ENCODE measurements around the gene WASL. TPM values are rescaled to one million over a fixed set of nuclear protein-coding genes. Genes with fewer than 3 reads are reported as not detected.

WASL gene
- polyA plus RNA-seq, 3 donors, result 71.2 to 85.8 (median 76.4) TPM

GRCh38 chr7:123715799-123716198, 33.0 kb downstream of the WASL start:
- DNase-seq (ENCODE audit: extremely low read depth in 1 of 11, low read depth in 9 of 11, low spot score in 4 of 11), result no peak

GRCh38 chr7:123715198-123715597, 33.6 kb downstream of the WASL start:
- DNase-seq (ENCODE audit: extremely low read depth in 1 of 11, low read depth in 9 of 11, low spot score in 4 of 11), result no peak

- DNase-seq (ENCODE audit: extremely low read depth in 1 of 11, low read depth in 9 of 11, low spot score in 4 of 11), result no peak
Observed at GRCh38 chr7:123714296-123715080, 34.3 kb downstream of the WASL start.

DNA sequence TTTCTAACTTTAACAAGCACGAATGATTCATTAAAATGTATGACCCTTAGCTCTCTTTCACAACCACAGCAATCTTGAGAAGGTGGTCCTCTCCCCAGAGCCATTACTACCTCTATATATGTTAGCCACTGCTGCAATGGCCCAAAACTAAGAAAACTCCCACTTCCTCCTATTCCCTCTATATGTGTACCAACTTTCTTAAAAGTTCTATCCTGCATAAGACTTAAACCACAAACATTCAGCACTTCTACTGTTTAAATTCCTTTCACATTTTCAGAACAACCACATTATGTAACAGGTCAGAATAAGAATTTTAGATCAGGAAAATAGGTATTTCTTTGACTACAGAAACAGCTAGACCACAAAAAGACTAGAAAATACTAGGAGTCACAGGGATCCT, 36.2 kb downstream of the WASL start:
- no peak for DNase-seq (ENCODE audit: extremely low read depth in 1 of 11, low read depth in 9 of 11, low spot score in 4 of 11)

DNA sequence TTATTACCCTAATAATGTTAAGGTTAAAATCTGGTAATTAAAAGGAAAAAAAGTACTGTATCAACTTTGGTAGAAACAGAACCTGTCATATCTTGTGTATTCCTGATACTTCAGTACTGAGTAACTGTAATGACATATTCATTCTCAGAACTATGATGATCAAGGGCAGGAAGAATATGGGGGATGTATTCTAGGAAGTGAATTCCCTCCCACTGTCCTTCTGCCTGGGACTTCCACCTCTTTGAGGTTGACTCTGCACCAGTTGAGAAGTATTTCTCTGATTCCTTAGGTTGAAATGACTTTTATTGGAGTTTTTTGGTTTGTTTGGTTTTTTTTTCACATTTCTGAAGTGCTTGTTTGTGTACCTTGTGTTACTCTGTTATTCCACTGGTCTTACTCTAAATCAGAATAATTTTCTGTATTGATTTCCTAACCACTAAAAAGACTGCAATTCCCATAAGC, 36.9 kb downstream of the WASL start:
- DNase-seq (ENCODE audit: extremely low read depth in 1 of 11, low read depth in 9 of 11, low spot score in 4 of 11), result no peak

- DNase-seq (ENCODE audit: extremely low read depth in 1 of 11, low read depth in 9 of 11, low spot score in 4 of 11), result no peak
Observed at GRCh38 chr7:123710683-123711082, 38.1 kb downstream of the WASL start.

GRCh38 chr7:123709525-123709924, 39.3 kb downstream of the WASL start:
- no peak for DNase-seq (ENCODE audit: extremely low read depth in 1 of 11, low read depth in 9 of 11, low spot score in 4 of 11)

DNA sequence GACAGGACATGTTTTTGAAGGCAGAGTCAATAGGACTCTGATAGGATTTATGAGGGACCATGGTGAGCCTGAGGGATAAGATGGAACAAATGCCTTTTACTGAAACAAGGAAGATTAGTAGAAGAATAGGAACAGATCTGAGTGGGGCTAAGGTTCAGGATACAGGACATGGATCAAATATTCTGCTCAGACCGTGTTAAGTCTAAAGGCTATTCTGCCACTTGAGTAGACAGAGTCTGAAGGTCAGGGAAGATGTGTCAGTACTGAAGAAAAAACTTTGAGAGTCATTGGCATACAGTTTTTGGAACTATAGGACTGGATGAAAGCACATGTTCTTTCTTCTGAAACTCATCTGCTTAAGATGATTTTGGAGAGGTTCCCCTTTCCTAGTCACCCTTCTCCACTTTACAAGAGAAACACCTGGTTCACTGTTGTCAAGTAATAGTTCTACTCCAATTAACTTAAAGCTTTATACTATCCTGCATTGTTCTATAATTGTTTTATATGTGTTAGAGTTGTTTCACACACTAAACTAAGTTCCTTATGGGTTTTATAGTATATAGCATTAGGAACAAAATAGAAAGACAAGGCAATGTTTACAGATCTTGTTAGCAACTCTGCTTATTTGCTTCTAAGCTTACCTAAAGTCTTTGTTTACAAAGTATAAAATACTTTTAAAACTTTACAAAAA, 43.4 kb downstream of the WASL start:
- DNase-seq (ENCODE audit: extremely low read depth in 1 of 11, low read depth in 9 of 11, low spot score in 4 of 11), result no peak

DNA sequence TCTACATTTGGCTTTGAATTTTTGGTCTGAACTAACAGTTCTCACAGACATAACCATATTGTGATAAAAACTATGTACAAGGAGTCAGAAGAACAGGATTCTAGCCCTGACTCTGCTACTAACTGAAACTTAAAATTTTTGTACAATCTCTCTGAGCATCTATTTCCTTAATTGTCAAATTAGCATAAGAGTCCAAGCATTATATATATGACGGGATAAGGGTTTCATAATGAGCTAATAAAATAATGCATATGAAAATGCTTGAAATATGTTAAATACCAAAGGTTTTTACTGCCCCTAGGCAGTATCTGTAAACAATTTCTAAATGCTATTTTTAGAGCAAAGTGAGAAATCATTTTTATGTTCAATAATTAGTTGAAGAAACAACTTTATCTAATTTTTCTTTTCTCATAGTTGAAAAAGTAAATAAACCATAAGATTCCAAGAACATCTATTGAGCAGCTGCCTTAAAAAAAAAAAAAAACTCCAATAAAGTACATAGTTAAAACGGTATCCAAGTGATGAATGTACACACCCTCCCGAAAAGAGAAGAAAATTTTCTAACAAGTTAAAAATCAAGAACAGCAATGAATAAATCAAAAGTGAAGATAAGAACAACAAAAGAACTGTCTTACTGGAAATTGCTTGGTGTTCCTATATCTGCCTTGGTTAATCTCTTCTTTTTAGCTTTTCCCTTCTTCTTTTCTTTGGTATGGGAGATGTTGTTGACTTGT, 52.7 kb downstream of the WASL start:
- no peak for DNase-seq (ENCODE audit: extremely low read depth in 1 of 11, low read depth in 9 of 11, low spot score in 4 of 11)

GRCh38 chr7:123692471-123692877, 56.3 kb downstream of the WASL start:
- no peak for DNase-seq (ENCODE audit: extremely low read depth in 1 of 11, low read depth in 9 of 11, low spot score in 4 of 11)

DNA sequence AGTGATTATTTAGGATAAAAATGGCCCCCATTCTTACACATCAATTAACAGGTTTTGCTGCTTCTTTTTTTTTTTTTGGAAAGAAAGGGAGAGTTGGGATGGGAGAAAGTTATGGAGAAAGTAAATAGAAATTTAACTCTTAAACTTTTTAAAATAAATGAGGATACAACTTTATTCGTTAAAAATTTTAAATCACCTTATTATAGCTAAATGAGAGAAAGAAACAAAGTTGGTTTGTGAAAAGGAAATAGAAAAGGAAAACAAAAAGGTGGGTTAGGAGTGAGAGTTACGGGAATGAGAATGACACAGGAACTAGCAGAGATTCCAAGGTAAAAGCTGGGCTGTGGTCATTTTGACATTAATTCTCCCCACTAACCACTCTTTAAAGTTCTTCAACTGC, 58.3 kb downstream of the WASL start:
- DNase-seq (ENCODE audit: extremely low read depth in 1 of 11, low read depth in 9 of 11, low spot score in 4 of 11), result no peak

- no peak for DNase-seq (ENCODE audit: extremely low read depth in 1 of 11, low read depth in 9 of 11, low spot score in 4 of 11)
Observed at GRCh38 chr7:123689250-123689649, 59.6 kb downstream of the WASL start.

GRCh38 chr7:123687727-123688126, 61.1 kb downstream of the WASL start:
- DNase-seq (ENCODE audit: extremely low read depth in 1 of 11, low read depth in 9 of 11, low spot score in 4 of 11), result no peak

DNA sequence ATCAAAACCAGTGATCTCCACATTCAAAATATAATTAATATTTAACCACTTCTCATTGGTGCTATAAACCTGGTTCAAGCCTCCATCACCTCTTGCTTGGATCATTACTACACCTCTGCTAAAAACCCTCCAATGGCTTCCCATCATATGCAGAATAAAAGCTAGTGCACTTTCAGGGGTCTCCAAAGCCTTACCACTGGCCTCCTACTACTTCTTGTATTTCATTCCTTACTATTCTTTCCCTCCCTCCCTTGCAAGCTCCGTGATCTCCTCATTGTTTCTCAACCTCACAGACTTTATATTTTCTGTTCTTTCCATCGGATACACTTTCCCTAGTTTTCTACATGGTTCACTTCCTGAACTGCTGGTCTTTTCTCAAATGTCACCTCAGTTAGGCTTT, 61.6 kb downstream of the WASL start:
- no peak for DNase-seq (ENCODE audit: extremely low read depth in 1 of 11, low read depth in 9 of 11, low spot score in 4 of 11)

- DNase-seq (ENCODE audit: extremely low read depth in 1 of 11, low read depth in 9 of 11, low spot score in 4 of 11), result peak; percentile 20 to 73 (median 45)
Observed at GRCh38 chr7:123682690-123683089, 66.1 kb downstream of the WASL start.

DNA sequence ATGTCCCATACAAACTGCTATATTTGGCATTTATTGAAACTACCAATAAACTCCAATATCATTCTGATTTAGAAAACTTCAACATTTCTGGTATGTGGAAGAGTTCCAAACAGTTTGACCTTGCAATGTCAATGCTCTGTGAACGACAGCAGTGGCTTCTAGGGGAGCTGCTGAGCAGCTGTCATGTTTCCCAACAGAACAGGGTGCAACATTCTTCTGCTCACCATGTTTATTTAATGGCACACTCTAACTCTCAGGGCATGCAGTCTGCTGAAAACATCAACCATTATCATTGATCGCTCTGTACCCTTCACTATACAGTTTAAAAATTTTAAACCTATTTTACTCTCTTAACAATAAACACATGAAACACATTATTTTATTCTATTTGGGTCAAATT, 67.2 kb downstream of the WASL start:
- no peak for DNase-seq (ENCODE audit: extremely low read depth in 1 of 11, low read depth in 9 of 11, low spot score in 4 of 11)

DNA sequence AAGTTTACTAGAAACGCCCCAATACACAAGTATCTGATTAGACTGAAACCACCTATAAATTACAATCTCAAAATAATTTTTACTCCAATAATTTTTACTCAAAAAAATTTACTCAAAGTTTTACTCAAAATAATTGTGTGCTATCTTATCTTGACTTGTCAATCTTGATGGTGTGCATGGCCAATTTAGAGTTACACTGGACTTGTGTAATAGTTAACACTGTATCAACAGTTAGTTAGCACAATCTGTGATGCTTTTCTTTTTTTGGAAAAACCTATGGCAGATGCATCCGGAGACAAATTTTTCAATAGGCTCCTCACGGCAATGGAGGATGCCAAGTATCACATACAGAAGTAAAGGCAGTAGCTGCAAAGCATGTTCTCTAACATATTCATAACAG, 68.2 kb downstream of the WASL start:
- DNase-seq (ENCODE audit: extremely low read depth in 1 of 11, low read depth in 9 of 11, low spot score in 4 of 11), result no peak

DNA sequence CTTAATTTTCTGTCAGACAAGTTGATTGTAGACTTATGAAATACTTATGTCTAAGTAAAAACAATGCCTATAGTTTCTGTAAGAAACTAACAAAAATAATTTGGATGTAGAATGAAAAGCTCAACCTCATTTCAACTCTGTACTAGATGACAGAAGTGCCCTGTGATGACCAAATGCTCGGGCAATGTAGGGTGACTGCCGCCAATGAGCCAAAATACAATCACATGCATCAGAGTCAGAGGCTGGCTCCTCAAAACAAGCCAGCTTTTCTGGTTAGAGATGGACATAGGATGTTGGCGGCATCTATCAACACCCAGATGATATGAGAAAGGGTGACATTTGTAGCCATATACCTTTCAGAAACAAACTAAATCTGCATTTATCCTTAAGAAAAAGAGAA, 69.2 kb downstream of the WASL start:
- no peak for DNase-seq (ENCODE audit: extremely low read depth in 1 of 11, low read depth in 9 of 11, low spot score in 4 of 11)

DNA sequence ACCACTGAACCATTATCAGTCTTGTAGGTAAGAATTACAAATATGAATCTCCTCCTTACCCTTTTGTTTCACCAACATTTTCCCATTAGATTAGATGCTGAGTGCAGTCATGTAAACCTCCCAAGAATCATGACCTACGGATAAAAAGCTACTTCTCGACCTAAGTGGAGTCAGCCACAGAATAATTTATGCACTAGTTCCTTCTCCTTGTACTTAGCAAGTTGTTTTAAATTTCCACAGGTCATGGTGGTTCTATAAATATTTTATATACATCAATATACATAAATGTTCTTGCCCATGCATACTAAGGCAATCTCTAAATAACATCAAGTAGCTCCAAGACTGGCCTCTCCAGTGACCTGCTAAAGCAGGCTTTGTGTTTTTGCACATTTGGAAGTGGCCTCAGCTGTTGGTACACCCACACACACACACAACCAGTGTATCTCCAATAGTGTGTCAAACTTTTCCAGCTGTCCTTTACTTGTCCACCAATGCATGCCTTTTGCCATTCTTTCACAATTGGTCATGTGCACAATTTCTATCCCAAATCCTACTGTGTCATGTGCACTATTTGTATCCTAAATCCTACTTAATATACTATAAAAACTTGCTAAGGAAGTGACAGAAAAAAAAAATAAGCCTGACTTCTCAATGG, 71.6 kb downstream of the WASL start:
- no peak for DNase-seq (ENCODE audit: extremely low read depth in 1 of 11, low read depth in 9 of 11, low spot score in 4 of 11)

DNA sequence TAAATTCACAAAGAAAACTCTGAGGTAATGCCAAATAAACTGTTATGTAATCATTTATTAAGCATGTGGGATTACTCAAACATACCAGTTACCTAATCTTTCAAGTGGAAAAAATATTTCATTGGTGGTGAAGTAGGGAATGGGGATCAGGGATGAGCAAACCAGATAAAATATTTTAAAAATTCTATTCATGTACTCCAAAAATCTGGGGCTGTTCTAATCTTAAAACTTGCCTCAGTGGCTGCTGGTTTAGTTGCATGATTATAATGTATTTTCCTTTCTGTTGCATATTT, 73.7 kb downstream of the WASL start:
- DNase-seq (ENCODE audit: extremely low read depth in 1 of 11, low read depth in 9 of 11, low spot score in 4 of 11), result no peak
